CD4-positive, alpha-beta T cell treated with Interleukin-10 for 1 hour (primary cell): ENCODE data around the gene MAP2K5.

ENCODE experiments used
- DNase-seq: peaks from one replicate; pipeline ENCODE4 v3.0.0-alpha.2; 2020

Gene MAP2K5

DNA sequence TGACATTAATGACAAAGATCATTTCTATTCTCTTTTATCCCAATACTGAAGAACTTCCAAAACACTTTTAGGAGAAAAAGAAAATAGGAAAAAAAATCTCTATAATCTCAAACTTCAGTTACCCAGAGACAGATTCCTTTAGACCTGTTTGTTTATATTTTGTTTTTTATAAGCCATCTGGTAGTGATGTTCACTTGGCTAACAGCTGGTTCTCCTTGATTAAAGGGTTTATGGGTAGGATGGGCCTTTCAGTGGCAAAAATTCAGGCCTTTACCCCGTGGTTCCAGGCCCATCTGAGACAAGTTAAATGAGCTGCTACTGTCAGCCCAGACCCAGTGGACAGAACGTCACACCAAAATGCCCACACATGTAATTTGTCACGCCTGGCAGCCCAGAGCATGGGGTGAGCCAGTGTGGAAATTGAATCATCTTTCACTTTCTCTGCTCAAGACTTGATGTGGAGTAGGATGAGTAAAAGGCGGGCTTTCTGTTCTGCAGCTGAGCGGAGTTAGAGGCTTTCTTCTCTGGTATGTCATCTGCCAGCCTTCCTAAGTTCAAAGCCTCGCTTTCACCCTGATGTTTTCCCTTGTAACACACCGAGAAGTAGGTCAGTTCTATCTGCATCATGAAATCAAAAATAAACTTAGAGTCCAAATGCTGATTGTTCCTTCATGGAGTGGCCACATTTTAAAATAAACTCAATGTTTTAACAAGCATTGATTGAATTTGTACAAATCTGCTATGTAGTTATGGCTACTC, 220.3 kb downstream of the MAP2K5 start:
- peak; percentile 37 for DNase-seq

DNA sequence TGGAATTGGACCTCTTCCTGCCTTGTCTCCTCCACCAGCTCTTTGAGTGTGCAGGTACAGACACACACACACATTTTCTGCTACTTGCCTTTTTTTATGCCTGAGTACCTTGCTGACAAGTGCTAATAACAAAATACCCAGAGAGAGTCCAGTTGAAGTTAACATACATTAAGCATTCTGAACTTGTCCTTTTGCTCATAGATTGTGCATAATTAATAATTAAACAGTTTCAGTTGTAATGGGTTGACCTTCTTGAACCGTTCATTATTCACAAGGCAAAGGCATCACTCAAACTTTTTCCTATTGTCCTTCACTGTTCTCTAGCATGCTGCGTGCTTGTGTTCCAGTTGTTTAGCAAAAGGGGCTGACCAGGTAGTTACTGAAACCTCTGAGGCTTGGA, 223.2 kb downstream of the MAP2K5 start:
- no peak for DNase-seq

DNA sequence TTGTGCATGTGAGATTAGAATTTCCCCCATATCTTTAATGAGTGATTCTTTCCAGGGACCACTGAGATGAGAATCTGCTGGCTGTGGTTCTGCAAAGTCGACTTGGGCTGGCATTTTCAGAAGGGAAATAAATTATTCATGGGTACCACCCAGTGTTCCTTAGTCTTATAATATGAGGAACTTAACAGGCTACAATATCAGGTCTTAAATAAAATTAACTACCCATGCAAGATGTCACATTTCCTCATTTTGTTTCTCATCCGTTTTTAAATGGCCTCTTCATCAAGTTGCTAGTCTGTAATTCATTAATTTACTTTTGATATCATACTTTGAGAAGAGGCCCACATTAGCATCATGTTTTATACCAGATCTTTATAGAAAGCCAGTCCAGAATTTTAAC, 224.5 kb downstream of the MAP2K5 start:
- DNase-seq, result no peak

DNA sequence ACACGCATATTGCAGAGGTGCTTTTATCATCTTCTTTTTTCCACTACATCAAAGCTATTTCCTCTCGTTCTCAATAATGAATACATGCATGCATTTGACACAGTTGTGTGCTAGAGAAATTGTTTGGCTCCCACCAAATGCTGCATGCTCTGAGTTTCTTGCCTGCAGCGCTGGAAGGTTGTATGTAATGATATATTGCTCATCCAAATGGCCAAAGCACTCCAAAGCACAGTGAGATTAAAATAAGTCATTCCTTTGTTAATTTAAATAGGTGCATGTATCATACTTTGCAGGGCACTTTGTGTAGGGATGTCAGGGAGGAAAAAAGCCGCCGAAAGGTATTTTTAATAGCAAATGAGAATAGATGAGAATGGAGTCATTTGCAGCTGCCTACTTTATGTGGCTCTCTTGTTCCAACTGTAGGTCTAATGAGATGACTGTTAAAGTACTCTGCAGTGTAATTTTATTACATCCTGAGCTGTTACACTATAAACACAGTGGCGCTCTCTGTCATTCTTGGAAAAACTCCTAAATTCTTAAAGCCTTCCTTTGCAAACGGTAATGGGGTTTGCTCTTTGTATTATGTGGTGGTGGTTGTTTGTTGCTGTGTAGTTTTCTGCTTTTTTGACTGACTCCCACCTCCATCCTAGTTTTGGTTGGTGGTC, 225.9 kb downstream of the MAP2K5 start:
- no peak for DNase-seq

DNA sequence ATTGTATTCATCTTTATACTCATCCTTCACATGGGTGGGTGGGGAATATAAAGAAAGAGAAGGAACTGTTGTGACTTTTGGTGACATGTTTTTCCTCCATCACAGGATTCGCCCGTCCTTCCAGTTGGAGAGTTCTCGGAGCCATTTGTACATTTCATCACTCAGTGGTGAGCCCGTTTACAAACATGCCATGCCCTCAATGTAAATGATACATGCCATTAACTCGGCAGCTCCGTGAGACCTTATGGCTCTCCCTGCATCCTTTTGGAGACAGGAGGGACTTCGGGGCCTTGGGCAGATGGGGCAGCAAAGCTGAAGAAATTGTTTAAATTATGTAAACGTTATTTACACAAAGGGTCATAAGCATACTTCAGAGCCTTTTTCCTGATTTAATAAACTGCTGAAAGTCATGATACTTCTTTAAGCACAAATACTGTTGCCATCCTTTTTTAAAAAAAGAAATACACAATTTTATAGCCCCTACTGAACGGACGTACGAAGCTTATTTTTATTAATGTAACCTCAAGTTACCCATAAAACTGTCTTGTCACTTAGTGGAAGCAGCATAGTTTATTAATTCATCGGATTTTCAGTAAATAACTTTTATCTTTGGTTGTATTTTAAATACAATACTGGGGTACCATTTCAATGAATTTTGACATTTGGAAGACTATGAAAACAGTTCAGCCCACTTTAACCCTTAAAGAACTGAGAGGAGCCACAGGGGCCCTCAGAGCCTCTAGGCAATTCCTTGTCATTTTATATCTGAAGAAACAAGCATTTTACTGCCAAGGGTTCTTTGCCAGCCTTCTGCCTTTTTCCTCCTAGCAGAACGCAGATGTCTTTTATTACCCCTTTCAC, 227.2 kb downstream of the MAP2K5 start:
- no peak for DNase-seq

DNA sequence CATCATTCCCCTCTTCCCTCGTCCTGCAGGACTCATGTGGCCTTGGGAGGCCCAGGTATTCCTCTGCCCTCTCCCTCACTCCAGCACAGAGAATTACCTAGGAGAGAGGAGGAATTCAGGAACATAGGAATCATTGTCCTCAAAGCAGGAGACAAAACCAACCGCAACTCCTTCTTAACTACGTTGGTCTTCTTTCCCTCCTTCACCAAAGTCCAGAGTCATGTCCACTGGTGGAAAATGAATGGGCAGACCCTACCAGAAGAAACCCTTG, 227.8 kb downstream of the MAP2K5 start:
- DNase-seq, result no peak

DNA sequence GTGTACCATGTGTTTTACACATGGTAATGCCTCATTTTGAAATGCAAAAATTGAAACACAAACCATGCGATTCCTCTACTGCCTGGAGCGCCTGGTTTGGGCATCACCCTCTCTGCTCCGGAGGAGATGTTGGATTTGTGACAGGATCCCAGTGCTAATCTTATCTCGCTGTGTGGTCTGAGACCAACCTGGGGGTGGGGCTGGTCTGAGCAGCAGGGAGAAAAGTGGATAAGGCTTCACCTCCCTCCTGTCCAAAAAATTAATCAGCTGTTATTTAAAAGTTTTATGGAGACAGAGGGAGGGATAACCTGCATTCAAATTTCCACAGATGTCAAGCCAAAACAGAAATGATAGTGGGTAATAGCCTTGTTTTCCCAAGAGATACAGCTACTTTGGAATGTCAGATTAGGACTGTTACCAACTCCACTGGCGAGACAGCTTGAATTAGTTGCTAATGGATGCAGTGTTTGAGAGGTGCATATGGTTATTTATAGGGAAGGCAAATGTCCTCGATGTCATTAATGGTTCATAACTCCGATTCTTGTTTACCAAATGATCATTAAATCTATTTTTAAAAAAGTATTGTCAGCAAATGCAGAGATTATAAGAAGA, 228.8 kb downstream of the MAP2K5 start:
- no peak for DNase-seq

DNA sequence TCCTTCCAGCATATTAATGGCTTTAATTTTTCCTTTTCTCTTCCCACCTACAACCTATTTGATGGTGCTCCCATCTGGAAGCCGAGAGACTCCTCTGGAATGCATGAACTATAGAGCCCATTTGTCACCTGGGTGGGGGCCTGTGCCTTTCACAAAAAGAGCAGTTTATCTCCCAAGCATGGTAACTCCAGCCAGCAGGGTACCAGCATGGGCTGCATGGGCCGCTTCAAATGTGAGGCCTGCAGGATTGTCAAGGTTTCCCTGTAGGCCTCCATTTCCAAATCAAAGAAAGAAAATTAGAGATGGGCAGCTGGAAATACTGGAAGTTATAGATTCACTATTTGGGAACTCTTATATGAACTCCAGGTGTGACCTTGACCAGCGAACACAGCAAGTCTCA, 232.1 kb downstream of the MAP2K5 start:
- DNase-seq, result no peak

DNA sequence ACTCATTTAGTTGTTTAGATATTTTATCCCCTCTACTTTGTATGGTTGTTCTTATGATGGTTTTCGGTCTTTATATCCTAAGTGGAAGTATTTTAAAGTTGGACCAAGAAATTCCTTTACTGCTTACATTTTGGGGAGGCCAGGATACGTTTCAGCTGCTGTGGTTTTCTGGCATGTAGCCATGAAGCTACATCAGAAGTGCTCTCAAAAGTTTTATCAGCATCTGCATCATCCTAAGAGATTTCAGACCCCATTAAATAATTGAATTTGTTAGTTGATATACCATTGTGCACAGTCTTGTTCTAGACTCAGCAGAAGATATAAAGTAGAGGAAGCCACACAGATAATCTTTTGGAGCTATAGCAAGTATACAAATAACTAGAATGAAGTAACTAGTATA, 232.7 kb downstream of the MAP2K5 start:
- no peak for DNase-seq

DNA sequence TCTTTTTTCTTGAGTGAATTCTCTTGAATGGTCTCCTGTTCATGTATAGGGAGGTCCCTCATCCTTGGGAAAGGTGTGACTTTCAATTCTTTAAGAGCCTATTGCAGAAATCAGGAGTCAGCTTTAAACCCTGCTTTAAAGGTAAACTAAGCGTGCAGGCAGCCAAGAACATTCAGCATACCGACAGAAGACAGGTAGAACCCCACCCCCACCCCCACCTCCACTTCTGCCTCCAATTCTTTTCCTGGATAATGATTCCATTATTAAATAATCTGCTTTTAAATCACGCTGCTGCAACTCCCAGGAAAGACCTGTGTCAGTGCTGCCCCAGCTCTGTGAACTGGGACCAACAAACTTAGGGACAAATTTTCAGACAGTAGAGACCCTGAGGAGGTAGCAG, 233.5 kb downstream of the MAP2K5 start:
- DNase-seq, result no peak

DNA sequence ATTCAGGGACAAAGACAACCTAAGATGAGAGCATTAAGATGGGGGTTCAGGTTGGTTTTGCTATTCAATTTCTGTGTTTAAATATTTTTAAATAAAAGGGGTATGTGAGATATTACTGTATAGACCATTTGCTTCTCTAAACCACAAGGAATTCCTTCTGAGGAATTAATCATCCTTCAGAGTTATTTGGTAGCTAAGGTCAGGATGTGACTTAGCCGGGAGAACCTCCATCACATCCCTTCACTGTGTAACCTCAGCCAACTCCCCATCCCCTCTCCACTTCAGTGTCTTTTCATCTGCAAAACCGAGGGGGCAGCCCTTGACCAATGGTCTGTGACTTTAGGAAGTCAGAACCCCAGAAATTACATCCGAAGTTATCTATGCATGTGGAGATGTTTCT, 234.1 kb downstream of the MAP2K5 start:
- DNase-seq, result no peak

DNA sequence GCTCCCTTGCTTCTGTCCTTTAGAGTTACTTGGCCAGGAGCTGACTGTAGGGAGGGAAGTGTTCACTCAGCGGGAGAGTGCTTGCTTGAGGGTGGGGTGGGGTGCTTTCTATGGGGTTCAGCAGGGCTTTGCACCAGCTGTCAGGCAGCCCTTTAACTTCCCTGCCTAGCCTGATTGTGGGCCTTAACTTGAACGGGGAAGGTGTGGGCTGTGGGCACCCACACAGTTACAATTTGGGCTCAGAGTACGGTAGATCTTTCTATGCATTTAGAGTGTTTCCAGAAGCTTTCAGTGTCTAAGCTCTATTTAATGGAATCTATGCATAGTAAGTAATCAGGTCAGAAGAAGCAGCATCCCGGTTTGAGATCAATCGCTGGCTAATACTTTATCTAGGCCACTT, 234.6 kb downstream of the MAP2K5 start:
- no peak for DNase-seq

DNA sequence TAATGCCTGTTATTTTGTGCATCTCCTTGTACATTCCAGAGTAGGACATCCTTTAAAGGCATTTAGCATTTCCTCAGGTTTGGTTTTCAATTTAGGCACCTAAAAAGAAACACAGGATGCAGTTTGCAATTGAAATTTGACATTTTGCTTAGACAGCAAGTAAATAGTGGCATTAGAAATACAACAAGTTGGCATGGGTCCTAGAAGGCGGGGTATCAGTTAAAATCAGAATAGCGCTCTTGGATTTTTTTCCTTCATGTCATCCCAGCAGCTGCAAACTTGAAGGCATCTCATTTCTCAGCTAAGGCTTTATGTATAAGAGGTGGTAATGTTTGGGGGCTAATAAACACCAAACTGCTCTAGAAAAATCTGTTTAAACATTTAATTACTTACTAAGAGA, 235.3 kb downstream of the MAP2K5 start:
- DNase-seq, result no peak

DNA sequence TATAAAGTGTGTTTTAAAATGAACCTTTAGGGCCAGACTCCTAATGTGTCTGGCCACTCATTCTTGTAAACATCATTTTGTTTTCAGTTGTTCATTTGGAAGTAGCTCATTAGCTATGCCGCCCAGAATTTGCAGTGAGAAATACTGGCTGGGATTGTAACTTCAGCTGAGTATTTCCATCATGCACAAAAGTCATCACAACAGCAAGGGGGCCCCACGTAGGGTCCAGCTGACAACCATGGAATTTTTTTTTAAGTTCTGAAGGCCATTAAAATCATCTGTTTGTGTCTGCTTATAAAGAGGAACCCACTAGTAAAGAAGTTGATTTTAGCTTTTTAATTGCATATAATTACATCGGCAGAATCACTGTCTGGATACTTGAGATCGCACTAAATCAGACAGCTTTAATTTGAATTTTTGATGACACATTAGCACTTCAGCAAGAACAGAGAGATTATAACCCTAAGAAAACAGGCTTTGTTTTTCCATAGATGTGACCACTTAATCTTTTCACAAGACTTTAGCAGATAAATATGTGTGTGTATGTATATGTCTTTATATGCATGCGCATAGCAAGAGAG, 236.6 kb downstream of the MAP2K5 start:
- DNase-seq, result no peak

DNA sequence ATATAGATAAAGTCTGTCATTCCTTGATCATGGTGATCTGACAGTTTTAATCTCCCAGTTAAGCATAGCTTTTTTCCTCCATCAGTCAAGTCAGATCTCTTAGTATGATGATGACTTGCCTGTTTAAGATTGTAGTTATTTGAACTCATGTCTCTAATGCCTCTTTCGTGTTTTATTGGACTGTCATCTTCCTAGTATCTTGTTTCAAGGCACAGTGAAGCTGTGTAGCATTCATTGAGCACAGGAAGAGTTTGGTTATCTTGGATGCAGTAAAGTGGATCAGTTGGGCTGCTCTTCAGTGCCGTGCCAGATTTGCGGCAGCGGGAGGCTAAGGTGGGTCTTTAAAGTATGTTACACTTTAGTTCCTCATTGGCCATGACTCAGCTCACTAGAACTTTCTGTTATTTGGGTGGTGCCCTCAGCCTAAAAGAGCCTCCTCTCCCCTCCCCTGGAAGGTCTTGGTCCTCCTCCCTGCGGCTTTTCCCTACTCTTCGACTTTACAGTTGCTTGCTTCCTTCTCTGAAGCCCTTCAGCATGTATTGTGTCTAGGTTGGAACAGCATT, 237.1 kb downstream of the MAP2K5 start:
- DNase-seq, result no peak

DNA sequence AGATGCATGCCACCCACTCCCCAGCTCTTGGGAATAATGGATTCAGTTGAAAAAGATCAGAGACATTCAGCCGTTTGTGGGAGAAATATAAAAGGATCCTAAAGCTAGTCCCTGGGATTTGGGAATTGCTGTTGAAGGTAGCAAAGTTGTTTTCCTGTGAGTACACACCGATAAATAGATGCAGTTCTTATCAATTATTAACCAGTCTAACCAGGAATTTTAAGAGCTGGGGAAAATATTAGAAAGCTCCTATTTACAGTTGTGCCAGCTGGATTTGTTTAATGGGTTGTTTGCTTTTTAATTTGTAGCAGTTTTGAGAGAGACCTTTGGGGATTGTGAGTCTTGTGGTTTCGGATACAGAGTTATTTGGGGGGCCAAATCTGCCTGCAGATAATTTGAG, 238.6 kb downstream of the MAP2K5 start:
- no peak for DNase-seq

DNA sequence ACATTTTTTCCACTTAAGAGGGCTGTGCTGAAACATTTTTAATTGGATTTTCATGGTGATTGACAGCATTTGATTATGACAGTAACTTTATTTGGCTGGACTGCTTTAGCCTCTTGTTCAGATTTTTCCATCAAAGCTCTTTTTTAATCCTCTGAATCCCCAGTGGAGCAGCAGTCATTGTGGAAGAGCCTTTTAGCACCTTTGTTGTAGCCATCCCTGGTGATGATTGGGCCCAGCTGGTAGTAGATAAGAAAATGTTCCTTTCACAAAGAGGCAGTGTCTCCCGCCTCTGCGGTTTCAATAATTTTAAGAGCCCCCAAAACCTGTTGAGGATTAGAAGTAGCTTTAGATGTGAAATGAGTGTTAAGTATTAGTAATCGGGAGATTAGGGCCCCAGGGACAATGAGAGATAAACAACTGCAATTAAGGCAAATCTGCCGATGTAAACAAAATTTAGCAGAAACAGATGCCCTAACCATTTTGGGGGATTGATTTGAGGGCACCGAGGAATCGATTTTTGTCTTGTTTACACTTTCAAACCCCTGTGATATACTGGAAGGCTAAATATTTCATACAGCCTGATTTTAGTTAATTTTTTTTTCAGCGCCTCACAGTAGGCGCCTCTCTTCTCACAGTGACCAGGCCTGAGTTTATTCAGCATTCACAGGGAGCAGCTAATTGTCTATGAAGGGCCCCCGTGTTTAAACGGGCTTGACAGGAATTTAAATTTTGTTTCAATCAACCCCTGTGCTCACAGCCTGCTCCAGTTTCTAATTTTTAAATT, 239.6 kb downstream of the MAP2K5 start:
- DNase-seq, result no peak

DNA sequence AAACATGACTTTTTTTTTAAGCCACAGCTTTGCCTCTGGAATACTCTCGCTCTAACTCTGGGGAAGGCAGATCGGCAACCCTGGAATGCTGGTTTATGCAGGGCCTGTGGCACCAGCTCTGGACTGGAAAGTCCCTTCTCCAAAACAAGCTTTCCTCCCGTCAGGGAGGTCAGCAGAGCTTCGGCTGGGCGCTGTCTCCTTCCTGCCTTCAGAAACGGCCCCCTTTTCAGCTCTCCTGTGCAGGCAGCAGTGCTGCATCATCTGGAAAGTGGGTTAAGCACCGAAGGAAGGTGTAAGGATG, 240.1 kb downstream of the MAP2K5 start:
- no peak for DNase-seq

DNA sequence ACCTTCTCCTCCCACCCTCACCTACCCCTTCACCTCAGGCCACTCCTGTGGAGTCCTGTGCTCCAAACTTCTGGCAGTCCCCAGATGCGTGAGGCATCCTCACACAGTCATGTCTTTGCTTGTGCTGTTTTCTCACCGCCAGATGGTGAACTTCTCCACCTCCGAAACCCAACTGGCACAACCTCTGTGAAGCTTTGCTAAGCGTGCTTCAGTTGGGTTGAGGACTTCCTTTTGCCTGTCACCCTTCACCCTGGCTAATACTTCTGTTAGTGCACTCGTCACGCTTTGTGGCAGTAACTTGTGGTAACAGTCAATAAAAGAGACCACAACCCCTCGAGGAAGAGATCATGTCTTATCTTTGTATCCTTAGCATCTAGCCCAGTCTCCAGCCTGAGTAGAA, 240.8 kb downstream of the MAP2K5 start:
- peak; percentile 66 for DNase-seq

DNA sequence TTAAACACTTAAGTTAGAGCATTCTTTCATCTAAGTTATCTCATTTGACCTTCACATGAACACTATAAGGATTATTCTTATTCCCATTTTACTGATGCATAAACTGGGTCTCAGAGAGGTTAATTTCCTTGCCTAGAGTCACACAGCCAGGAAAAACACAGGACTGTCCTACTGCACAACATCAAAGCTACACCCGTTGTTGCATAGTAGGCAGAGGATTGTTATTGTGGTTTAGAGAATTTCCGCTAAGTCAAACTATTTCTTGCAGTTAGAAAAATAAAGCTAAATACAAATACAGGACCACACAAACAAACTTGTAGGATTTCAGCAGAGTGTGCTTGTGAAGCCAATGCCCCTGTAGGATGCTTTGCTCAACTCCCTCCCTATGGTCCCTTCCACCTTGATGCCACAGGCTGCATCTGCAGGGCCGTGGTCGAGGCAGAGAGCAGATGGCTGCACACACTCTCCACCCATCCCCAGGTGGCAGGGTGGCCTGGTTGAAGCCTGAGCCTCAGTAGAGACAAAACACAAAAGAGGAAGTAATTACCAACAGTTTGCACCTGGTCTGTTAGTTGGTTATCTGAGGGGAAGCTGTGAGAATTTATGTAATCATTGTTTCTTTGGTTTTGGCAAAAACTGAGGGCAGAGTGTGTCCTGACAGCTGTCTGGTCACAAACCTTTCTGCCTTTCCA, 241.7 kb downstream of the MAP2K5 start:
- DNase-seq, result peak; percentile 11

DNA sequence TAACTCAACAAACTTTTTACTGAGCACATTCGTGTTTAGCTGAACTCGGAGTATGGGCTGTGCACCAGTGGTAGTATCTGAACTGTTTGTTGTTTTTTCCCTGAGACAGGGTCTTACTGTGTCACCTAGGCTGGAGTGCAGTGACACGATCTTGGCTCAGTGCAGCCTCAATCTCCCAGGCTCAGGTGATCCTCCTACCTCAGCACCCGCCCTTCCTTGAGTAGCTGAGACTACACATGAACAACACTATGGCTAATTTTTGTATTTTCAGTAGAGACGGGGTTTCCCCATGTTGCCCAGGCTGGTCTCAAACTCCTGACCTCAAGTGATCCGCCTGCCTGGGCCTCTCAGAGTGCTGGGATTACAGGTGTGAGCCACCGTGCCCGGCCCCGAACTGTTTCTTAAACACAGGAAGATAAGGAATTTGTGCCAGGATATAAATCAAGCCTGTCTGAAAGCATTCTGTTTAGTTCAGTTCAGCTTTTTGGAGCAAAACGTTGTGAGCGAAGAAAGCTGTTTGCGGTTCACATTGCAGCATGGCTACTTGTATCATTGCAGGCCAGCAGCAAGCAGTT, 242.4 kb downstream of the MAP2K5 start:
- no peak for DNase-seq
